ENCODE measurements around the gene SPATS2L.
"Not testable (repeated sequence)": the region's sequence is repeated elsewhere in the genome, so short reads cannot be mapped to it uniquely, and the experiment has no call there.

SPATS2L gene

GRCh38 chr2:200342235-200342634, 35.7 kb downstream of the SPATS2L start:
- H2AFZ ChIP-seq (ENCODE audit: low read depth, low read length, severe bottlenecking), result no peak overlapping the region
- no peaks in the 10 kb centered on the region for H3F3A ChIP-seq (ENCODE audit: insufficient read depth)
- H3K4me3 ChIP-seq (ENCODE audit: insufficient read depth, low read length, poor library complexity, severe bottlenecking), result no peak overlapping the region
- no peak overlapping the region for H3K4me2 ChIP-seq (ENCODE audit: low read depth, low read length, poor library complexity, severe bottlenecking)
- no peak overlapping the region for H3K9ac ChIP-seq (ENCODE audit: low read length)
- no peaks in the 10 kb centered on the region for H3K9me2 ChIP-seq (replicated peaks; ENCODE audit: insufficient read depth, low read length)
- no peak overlapping the region for H3K27ac ChIP-seq (ENCODE audit: low read depth, low read length)
- no peaks in the 10 kb centered on the region for H3K27me3 ChIP-seq (ENCODE audit: low read length)
- TF ChIP-seq CTCF (IDR thresholded peaks at IDR 0.05; ENCODE audit: insufficient read depth, low read length, poor library complexity, severe bottlenecking) (no peak), EZH2phosphoT487 (conservative IDR thresholded peaks at IDR 0.05; ENCODE audit: low read length) (no peak)
- H4K20me1 ChIP-seq (ENCODE audit: low read depth, low read length), result no peaks in the 10 kb centered on the region
- H3K9me3 ChIP-seq (ENCODE audit: insufficient read depth, low read length), result no peaks in the 10 kb centered on the region
- H3K79me2 ChIP-seq (ENCODE audit: insufficient read depth, low read length), result no peaks in the 10 kb centered on the region
- H3K36me3 ChIP-seq (ENCODE audit: low read length), result no peaks in the 10 kb centered on the region

- H2AFZ ChIP-seq (ENCODE audit: low read depth, low read length, severe bottlenecking), result no peak overlapping the region
- H4K20me1 ChIP-seq (ENCODE audit: low read depth, low read length), result no peaks in the 10 kb centered on the region
- no peak overlapping the region for H3K4me3 ChIP-seq (ENCODE audit: insufficient read depth, low read length, poor library complexity, severe bottlenecking)
- TF ChIP-seq EZH2phosphoT487 (conservative IDR thresholded peaks at IDR 0.05; ENCODE audit: low read length), result no peak
- no peak for TF ChIP-seq CTCF (IDR thresholded peaks at IDR 0.05; ENCODE audit: insufficient read depth, low read length, poor library complexity, severe bottlenecking)
- H3K27me3 ChIP-seq (ENCODE audit: low read length), result no peaks in the 10 kb centered on the region
- H3K4me2 ChIP-seq (ENCODE audit: low read depth, low read length, poor library complexity, severe bottlenecking), result no peak overlapping the region
- H3K36me3 ChIP-seq (ENCODE audit: low read length), result no peaks in the 10 kb centered on the region
- H3F3A ChIP-seq (ENCODE audit: insufficient read depth), result no peaks in the 10 kb centered on the region
- H3K9ac ChIP-seq (ENCODE audit: low read length), result no peak overlapping the region
- H3K9me2 ChIP-seq (replicated peaks; ENCODE audit: insufficient read depth, low read length), result no peaks in the 10 kb centered on the region
- H3K79me2 ChIP-seq (ENCODE audit: insufficient read depth, low read length), result no peaks in the 10 kb centered on the region
- H3K27ac ChIP-seq (ENCODE audit: low read depth, low read length), result no peak overlapping the region
- no peaks in the 10 kb centered on the region for H3K9me3 ChIP-seq (ENCODE audit: insufficient read depth, low read length)
Observed at GRCh38 chr2:200342654-200343053, 36.2 kb downstream of the SPATS2L start.

- H4K20me1 ChIP-seq (ENCODE audit: low read depth, low read length); H3K9ac ChIP-seq (ENCODE audit: low read length): not testable (repeated sequence)
Observed at GRCh38 chr2:200344202-200344601, 37.7 kb downstream of the SPATS2L start.

GRCh38 chr2:200345975-200346374, 39.5 kb downstream of the SPATS2L start:
- no peaks in the 10 kb centered on the region for H3K36me3 ChIP-seq (ENCODE audit: low read length)
- TF ChIP-seq CTCF (IDR thresholded peaks at IDR 0.05; ENCODE audit: insufficient read depth, low read length, poor library complexity, severe bottlenecking) (no peak), EZH2phosphoT487 (conservative IDR thresholded peaks at IDR 0.05; ENCODE audit: low read length) (no peak)
- no peak overlapping the region for H3K4me2 ChIP-seq (ENCODE audit: low read depth, low read length, poor library complexity, severe bottlenecking)
- no peaks in the 10 kb centered on the region for H3K9me2 ChIP-seq (replicated peaks; ENCODE audit: insufficient read depth, low read length)
- H3K27me3 ChIP-seq (ENCODE audit: low read length), result no peaks in the 10 kb centered on the region
- H3K4me3 ChIP-seq (ENCODE audit: insufficient read depth, low read length, poor library complexity, severe bottlenecking), result no peak overlapping the region
- no peaks in the 10 kb centered on the region for H3K79me2 ChIP-seq (ENCODE audit: insufficient read depth, low read length)
- H4K20me1 ChIP-seq (ENCODE audit: low read depth, low read length), result no peaks in the 10 kb centered on the region
- no peaks in the 10 kb centered on the region for H3F3A ChIP-seq (ENCODE audit: insufficient read depth)
- no peak overlapping the region for H3K27ac ChIP-seq (ENCODE audit: low read depth, low read length)
- no peak overlapping the region for H2AFZ ChIP-seq (ENCODE audit: low read depth, low read length, severe bottlenecking)
- H3K9ac ChIP-seq (ENCODE audit: low read length), result no peak overlapping the region
- H3K9me3 ChIP-seq (ENCODE audit: insufficient read depth, low read length), result no peaks in the 10 kb centered on the region

More at GRCh38 chr2:200344202-200344601, 37.7 kb downstream of the SPATS2L start:
- not testable (repeated sequence) for H3K4me3 ChIP-seq (ENCODE audit: insufficient read depth, low read length, poor library complexity, severe bottlenecking); H3K36me3 ChIP-seq (ENCODE audit: low read length); H3K4me2 ChIP-seq (ENCODE audit: low read depth, low read length, poor library complexity, severe bottlenecking); H3K79me2 ChIP-seq (ENCODE audit: insufficient read depth, low read length); H3F3A ChIP-seq (ENCODE audit: insufficient read depth); H3K9me3 ChIP-seq (ENCODE audit: insufficient read depth, low read length); H3K9me2 ChIP-seq (replicated peaks; ENCODE audit: insufficient read depth, low read length); H2AFZ ChIP-seq (ENCODE audit: low read depth, low read length, severe bottlenecking); H3K27me3 ChIP-seq (ENCODE audit: low read length); H3K27ac ChIP-seq (ENCODE audit: low read depth, low read length)
